ENCODE measurements around the gene KAZN.

KAZN gene

DNA sequence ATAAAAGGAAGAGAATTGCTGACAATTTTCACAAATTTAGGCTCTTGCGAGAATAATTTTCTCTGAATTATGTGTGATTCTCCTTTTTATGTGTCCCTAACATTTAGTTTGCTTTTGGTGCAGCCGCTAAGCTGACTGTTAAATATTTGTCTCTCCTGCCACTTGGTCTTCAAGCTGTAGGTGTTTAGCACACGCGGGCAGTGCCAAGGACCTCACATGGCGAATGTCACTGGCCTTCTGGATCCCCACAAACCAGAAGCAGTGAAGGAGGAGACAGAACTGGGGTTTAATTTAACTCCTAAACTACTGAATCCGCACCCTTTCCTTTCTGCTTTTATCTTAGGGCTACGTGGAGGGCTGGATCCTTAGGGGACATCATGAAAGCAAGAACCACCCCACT, 120.0 kb downstream of the KAZN start:
- FAIRE-seq: no peak

DNA sequence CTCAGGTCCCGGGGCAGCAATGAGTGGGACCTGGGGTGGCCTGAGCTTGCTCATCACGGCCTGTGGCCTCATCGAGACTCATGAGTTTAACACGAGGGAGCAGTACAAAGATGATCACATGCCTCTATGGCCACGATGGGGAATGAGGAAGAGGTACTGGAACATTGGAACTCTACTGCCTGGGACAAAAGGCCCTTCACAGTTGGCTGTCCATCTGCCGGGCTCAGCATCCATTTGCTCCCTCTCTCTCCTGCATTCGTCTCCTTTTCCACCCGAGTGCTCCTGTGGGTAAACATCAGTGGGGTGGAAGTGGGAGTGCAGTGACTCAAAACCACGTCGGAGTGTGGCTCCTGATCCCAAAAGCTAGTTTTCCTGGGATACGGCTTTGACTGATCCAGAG, 124.9 kb downstream of the KAZN start:
- no peak for FAIRE-seq

DNA sequence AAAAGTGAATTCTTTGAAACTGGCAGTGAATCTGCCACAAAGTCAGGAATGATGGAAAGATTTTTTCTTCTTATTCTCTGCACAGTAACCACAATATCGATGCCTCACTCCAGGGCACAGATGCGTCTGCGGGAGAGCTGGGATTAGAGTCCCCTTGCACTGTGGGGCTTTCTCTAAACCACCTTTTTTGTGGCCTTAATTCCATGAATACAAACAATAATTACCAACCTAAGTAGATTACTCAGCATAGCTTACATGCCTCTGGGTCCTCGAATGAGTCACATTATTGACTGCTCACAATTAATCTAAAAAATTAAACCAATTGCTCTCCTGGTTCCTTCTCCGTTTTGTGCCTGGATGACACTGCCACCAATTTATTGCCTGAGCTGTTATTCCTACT, 125.8 kb downstream of the KAZN start:
- FAIRE-seq: no peak

DNA sequence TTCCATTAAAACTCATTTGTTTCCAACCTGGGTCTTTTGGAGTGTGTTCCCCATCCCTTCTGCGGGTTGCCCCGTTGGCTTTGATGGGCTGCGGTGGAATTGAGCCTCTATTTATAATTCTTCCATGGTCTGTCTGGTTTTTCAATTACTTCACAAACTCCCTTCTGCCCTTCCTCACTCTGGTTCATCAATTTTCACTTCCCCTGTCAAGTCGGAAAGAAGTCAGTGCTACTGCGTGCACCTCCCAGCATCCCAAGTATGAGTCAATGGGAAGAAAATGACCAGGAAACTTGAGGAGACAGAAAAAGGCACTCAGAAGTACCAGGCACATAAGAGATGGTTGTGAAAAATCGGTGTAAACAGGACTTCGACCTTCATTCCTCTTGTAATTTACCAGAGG, 126.2 kb downstream of the KAZN start:
- no peak for FAIRE-seq

DNA sequence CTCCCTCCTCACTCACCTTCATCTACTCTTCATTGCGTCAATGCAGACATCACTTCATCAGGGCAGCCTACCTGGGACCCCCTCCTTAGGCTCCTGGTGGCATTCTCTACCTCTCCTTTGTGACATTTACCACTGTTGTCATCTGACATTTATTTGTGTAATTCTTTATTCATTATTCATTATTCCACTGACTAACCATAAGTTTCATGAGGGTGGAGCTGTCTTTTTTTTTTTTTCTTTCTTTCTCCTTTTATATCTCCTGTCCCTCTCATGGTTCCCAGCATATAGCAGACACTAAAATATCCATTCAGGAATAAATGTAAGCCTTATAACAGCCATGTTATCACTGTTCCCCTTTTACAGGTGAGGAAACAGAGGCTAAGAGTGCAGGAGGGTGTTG, 126.8 kb downstream of the KAZN start:
- FAIRE-seq: no peak

DNA sequence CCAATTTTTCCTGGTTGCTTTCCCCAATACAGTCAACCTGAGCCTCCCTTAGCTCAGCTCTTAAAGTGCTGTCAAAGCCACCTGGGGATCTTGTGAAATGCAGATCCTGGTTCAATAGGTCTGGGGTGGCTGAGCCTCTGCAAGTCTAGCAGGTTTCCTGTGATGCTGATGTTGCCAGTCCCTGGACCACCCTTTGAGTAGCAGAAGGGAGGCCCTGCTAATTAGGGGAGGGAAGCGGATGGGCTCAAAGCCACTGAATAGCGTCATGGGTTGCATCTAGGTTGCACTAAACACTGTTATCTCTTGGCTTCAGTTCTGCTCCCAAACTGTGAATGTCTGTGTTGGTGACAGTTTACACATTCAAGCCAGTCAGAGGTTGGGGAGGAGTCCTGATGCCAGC, 127.2 kb downstream of the KAZN start:
- no peak for FAIRE-seq

DNA sequence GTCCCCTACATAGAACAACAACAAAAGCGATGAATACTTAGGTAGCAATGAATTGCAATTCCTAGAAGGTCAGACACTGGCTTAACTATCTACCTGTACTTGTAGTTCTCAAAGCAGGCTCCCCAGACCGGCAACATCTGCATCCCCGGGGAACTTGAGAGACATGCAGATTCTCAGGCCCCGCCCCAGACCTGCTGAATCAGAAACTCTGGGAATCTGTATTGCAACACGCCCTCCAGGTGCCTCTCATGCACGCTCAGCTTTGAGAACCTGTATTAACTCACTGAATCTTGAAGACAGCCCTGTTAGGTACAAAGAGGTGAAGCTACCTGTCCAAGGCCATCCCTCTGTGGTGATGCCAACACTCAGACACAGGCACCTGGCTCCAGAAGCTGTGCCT, 128.1 kb downstream of the KAZN start:
- no peak for FAIRE-seq

DNA sequence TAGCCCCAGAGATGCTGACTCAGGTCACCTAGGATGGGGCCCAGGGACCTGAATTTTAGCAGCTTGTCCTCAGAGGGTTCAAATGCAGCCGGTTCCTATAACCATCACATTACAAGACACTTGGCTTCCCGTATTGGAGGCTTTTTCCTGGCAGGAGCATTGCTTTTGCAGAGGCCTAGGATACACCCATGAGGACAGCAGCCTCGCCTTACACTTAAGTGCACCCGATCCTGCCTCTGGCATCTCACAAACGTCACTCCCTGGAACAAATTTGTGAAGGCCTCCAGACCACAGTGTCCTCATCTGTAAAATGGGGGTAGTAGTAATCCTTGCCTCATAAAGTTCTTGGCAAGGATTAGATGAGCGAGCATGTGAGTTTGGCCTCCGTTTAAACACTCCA, 130.0 kb downstream of the KAZN start:
- FAIRE-seq: no peak

DNA sequence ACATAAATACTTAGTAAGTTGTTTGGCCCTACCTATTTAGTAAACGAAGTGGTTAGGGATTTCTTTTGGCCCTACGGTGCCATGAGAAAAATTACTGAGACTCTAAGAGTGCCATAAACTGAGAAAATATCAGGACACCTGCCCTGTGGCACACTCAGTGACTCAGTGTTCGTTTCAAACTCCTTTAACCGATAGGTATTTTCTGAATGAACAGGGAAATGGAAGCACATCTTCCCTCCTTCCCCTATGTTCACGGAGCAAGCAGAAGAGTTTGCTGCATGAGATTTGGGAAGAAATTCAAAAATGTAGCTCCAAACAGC, 134.2 kb downstream of the KAZN start:
- no peak for FAIRE-seq

DNA sequence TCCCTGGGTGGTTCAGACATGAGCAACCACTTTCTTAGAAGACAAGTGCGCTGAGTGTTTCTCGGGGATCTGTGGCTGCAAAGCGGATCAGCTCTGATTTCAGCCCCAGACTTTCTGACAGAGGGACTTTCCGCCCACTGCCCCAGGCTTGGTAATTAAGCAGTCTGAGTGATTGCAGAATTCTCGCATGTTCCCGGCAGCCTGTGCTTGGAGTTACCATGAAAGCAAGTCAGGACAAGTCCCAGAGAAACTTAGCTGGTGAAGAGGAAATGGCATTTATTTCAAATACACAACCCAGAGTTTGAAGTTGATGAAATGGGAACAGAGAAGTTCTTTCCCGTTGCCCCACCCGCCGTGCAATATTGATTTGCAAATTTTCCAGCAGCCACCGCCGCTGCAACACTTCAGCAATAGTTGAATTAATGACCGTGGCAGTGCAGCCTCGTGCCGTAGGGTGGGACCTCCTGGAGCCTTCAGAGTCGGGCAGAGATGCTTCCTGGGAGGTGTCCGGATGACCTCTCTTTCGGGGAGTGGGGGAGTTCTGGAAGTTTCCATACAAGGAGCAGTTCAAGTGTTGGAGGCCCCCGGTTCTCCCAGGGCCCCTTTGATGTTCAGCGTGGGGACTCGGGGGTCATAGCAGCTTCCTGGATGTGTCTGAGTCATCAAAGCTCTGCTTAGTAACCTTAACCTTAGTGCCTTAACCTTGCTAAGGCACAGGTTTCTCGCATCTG, 134.7 kb downstream of the KAZN start:
- no peak for FAIRE-seq

DNA sequence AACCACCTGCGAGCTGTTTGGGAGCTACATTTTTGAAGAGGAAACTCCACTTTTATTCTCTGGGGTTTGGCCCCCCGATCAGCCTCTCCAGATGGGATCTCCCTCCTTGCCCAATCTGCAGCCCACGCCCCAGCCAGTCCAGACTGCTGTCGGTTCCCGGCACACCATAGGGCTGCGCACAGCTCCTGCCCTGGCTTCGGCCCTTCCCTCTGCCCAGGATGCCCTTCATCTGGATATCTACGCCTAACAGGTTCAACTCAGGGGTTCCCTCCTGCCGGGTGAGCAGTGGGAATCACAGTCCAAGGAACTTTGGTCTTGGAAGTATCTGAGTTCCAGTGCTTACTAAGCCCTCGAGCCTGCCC, 135.3 kb downstream of the KAZN start:
- FAIRE-seq: no peak

DNA sequence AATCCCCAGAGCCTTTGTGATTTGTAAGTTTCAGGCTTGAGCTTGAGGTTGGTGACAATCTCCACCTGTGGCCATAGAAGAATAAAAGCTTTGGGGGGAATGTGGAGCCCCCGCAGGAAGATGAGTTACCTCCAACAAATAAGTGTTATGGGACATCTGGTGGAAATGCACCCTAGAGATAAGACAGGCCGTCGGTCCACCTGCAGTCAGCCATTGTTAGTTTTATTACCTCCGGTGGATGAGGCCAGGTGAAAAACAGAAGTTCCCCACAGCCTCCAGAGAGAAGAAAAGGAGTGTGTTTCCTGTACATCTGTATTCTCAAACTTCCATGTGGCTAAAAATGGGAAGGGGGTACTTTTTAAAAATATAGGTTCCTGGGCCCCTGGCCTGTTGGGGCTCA, 137.4 kb downstream of the KAZN start:
- FAIRE-seq: no peak

DNA sequence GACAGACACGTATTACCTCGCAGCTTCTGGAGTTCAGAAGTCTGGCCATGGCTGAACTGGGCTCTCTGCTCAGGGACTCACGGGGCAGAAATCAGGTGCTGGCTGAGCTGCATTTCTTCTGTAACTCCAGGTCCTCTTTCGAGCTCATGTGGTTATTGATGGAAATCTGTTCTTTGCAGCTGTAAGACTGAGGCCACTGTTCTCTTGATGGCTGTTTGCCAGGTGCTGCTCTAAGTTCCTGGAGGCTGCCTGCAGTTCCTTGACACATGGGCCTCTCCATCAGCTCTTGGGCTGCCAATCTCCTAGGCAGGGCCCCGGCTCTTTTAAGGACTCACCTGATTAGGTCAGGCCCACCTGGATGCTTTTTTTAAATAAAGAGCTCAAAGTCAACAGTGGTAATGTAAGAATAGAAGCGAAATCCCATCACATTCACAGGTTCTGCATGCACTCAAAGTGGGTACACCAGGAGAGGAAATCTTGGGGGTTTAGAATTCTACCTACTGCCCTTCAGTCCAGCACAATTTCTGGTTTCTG, 139.1 kb downstream of the KAZN start:
- FAIRE-seq: no peak

DNA sequence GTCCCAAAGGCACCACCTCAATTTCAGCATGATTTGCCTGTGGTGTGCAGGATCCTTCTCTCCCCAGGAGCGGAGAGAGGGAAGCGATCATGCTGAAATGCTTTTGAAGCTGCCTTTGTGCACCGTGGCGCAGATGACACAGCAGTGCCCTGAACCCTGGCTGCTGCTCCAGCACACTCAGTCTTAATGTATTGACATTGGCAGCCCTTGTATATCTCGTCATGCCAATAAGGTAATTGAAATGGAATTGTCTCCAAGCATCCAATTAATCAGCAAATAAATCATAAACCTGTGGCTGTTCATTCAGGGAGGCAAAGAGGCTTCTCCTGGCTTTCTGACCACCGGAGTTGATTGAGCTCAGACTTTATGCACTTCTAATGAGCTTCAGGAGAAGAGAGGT, 139.8 kb downstream of the KAZN start:
- FAIRE-seq: no peak

DNA sequence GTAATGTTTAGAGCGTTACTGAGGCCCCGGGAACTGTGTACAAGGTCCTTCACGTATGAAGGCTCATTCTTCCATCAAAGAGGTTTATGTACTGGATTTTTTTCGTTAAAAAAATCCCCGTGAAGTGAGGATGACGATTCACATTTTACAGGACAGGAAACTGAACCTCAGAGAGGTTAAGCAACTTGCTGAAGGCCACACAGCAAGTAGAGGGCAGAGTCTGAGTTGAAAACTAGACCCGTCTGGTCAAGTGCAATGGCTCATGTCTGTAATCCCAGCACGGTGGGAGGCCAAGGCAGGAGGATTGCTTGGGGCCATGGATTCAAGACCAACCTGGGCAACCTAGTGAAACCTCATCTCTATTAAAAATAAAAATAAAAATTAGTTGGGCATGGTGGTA, 140.2 kb downstream of the KAZN start:
- FAIRE-seq: no peak

DNA sequence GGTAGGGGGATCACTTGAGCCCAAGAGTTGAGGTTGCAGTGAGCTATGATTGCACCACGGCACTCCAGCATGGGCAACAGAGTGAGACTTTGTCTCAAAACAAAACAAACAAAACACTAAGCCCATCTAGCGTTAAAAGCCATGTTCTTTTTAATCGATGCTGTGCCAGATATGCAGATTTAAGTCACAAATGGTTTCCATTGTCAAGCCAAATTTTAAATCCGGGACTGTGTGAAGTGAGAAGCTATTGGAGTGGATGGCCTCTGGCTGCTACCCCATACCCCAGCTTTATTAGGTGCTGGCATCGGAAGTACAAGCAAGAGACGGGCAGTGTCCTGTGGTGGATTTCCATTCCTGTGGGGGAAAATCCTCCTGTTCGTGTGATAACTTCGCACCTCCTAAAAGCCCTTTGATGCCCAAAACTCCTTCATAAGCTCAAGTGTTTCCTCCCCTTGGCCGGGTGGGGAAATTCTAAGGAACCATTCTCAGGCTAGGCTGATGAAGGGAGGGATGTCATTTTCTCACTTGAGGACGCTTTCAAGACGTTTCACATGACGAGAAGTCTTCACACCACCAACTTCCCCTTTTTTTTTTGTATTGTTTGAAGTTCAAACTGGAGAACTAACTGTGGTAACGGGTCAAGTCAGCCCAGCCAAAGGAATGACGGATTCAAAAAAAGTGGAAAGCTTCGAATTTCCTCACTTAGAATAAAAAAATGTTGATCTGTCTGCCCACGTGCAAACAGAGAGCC, 140.8 kb downstream of the KAZN start:
- no peak for FAIRE-seq

DNA sequence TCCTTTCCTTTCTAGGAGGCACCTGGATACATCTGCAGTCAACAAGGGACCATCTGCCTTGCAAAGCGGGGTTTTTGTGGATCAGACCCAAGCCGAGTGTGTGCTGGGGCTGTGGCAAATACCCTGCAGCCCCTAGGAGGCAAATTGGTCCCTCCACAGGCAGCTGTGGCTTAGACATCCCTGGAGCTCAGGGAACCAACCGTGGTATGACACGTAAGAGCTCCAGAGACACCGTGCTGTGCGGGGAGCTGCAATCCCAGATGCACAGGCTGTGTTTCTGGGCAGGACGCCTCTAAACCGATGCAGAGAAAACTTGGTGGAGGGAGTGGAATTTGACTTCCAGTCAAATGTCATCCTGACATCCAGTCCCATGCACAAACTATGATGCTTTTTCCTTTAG, 141.5 kb downstream of the KAZN start:
- no peak for FAIRE-seq

DNA sequence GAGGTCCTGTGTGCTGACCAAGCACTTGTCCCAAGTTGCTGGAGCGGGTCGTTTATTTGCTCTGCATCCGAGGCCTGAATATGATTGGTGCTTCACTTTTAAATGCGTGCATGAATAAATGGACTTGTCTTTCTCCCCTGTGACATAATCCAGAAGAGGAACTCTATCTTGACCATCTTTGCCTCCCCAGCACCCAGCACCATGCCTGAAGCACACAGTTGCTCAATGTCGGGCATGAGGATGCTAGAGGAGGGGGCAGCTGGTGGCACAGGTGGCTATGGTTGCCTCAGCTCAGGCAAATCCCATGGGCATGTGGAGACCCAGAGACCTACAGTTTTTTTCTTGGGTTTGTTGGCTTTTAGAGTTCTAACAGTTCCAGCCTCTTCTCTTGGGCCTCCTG, 142.6 kb downstream of the KAZN start:
- FAIRE-seq: no peak

DNA sequence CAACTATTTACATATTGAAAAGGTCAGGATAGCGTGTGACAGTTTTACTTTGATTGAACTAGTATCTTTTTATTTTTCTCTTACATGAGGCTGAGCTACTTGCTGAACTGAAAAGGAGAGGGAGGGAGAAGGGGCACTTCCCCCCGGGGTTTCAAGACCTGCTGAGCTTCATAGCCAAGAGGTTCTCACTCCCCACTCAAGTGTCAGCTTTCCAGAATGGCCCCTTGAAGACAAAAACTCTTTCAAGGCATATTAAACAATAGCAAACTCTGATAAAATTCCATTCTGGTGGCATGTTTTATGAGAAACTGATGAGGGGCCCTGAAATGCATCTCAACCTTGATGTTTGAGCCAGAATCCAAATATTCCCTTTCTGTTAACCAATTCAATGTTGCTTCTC, 143.0 kb downstream of the KAZN start:
- FAIRE-seq: no peak

DNA sequence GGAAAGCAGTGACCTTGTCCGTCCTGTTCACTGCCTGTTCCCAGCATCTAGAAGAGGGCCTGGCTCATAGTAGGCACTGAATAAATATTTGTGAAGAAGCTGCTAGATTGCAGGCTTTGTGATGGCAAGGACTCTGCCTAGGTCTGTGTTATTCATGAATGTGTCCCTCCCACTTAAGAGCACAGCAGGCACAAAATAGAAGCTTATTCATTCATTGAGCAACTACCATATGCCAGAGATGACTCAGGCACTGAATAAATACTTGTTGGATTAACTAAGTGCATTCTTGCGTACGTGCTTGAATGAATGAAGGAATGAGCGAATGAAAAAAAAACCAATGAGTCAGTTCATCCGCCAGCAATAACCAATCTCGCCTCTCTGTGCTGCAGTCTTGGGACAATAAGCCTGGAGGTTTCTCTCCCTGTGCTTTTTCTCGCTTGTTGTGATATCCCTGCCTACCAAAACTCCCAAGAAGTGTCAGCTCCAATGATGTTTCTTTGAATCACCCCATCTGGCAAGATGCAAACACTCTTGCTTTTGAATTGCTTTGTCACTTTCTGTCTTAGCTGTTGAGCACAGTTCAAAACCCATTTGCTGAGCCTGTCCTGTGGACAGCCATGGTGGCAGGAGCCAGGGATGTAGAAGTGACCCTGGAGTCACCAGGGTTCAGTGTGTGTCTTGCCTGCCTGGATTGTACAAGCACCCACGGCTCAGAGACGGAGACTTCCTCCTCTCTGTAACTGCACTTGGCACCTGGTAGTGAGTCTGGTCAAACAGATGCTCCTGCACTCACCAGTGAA, 143.9 kb downstream of the KAZN start:
- FAIRE-seq: no peak

DNA sequence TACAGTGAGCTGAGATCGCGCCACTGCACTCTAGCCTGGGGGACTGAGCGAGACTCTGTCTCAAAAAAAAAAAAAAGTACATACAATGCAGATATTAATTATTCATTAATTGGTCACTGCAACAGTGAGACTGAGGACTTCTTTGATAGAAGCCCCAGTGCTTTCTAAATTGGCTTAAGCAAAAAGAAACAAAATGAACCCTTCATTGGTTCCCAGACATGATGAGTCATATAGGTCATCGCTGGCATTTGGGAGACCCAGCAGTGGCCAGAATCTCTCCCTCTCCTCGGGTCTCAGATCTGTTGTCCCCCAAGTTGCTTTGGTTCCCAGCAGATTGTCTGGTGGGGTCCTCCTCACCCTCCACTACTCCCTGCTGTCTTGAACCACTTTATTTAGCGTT, 144.9 kb downstream of the KAZN start:
- FAIRE-seq: no peak

DNA sequence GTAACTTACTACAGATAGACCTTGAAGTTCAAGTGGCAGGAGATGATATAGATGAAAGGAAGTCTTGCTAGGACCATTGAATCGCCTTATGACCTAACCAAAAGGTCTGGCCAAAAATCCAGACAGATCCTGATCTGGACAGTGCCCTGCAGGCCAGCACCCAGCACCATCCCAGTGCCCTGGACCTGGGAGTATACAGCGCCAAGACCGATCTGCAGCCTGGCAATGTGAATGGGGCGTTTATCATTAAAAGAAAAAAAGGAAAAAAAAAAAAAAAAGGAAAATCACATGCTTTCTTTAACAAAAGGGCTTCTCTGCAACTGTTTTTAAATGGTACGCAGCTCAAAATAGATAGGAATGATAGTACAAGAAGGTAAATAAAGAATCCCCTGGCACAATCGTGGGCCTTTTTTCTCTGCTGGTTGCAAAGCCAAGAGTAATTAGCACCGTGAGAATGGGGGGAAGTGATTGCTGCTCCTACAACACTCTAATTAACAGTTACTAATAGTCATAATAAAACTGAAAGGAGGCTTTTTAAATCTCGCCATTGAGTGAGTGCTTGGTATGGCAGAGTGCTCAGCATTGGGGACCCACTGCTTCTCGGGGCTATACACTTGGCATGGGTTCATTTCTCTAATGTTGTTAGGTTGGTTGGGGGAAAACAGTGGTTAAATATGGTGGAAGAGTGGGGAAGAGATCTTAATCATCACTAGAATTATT, 146.7 kb downstream of the KAZN start:
- FAIRE-seq: no peak

DNA sequence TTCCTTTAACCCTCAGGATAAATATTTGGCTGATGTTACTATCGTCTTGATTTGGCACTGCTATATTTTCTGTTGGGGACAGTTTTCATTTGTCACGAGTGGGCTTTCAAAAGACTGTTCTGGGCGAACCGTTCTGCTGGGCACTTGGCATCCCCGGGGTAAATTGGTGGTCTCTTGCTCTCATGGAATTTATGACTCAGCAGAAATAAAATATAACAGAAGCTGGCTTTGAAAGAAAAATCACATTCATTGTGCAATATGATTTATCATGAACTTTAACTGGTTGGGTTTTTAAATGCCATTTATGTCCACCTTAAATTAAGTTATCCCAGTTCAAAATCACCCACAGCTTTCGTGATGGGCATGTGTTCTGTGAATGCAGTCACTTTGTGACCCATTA, 147.3 kb downstream of the KAZN start:
- no peak for FAIRE-seq
